Muscle layer of duodenum (tissue), 2 donors: Measurements from ENCODE around the gene DHX8.

Experiments
- H3K27ac ChIP-seq: one replicate; pipeline ENCODE4 v1.7.0; 2013; ENCODE audit warnings: mild to moderate bottlenecking, low read length
- H3K27me3 ChIP-seq: one replicate; pipeline ENCODE4 v1.7.0; 2013; ENCODE audit warnings: low read depth, mild to moderate bottlenecking, control low read depth, low read length
- H3K36me3 ChIP-seq, 2 donors: one replicate each; pipeline ENCODE4 v1.7.0; 2013; ENCODE audit warnings: low read length in 2 of 2, control low read depth in 1 of 2, mild to moderate bottlenecking in 1 of 2; ENCODE audit not compliant: insufficient read depth in 2 of 2, control insufficient read depth in 1 of 2
- H3K4me1 ChIP-seq, 2 donors: one replicate each; pipeline ENCODE4 v1.7.0; 2013; ENCODE audit warnings: low read length in 2 of 2, mild to moderate bottlenecking in 2 of 2, control low read depth in 1 of 2, moderate library complexity in 1 of 2; ENCODE audit not compliant: insufficient read depth in 2 of 2, control insufficient read depth in 1 of 2
- H3K4me3 ChIP-seq, 2 donors: one replicate each; pipeline ENCODE4 v1.7.0; 2013; ENCODE audit warnings: low read length in 2 of 2, low read depth in 1 of 2, mild to moderate bottlenecking in 1 of 2
- H3K9me3 ChIP-seq, 2 donors: one replicate each; pipeline ENCODE4 v1.7.0; 2013; ENCODE audit warnings: low read length in 2 of 2, control low read depth in 1 of 2, mild to moderate bottlenecking in 1 of 2; ENCODE audit not compliant: control insufficient read depth in 1 of 2
- donor health status: healthy.

Gene DHX8

GRCh38 chr17:43550754-43551153, 67.0 kb downstream of the DHX8 start:
- H3K27me3 ChIP-seq = no peaks in the 10 kb centered on the region
- peaks cover 5 to 20% of the 10 kb centered on the region in 2 donors for H3K4me1 ChIP-seq
- no peak overlapping the region for H3K27ac ChIP-seq
- H3K36me3 ChIP-seq = no peaks in the 10 kb centered on the region
- no peaks in the 10 kb centered on the region for H3K9me3 ChIP-seq
- no peak overlapping the region for H3K4me3 ChIP-seq

- Histone ChIP-seq H3K27ac (no peak overlapping the region), H3K9me3 (no peaks in the 10 kb centered on the region), H3K4me3 (no peak overlapping the region), H3K36me3 (no peaks in the 10 kb centered on the region), H3K27me3 (no peaks in the 10 kb centered on the region), H3K4me1 (peaks cover 9 to 11% of the 10 kb centered on the region in 2 donors)
Measured at GRCh38 chr17:43552229-43552837, 68.6 kb downstream of the DHX8 start.

GRCh38 chr17:43553573-43553972, 69.8 kb downstream of the DHX8 start:
- Histone ChIP-seq H3K4me3 (no peak overlapping the region), H3K27ac (no peak overlapping the region), H3K4me1 (peaks cover 9 to 11% of the 10 kb centered on the region in 2 donors), H3K9me3 (no peaks in the 10 kb centered on the region), H3K36me3 (no peaks in the 10 kb centered on the region), H3K27me3 (no peaks in the 10 kb centered on the region)

GRCh38 chr17:43554857-43555256, 71.1 kb downstream of the DHX8 start:
- H3K9me3 ChIP-seq = no peaks in the 10 kb centered on the region
- H3K4me3 ChIP-seq = no peak overlapping the region
- H3K27ac ChIP-seq = no peak overlapping the region
- H3K4me1 ChIP-seq = peaks cover 9 to 11% of the 10 kb centered on the region in 2 donors
- H3K36me3 ChIP-seq = no peaks in the 10 kb centered on the region
- no peaks in the 10 kb centered on the region for H3K27me3 ChIP-seq

- Histone ChIP-seq H3K27me3 (no peaks in the 10 kb centered on the region), H3K27ac (no peak overlapping the region), H3K4me1 (peaks cover 9 to 11% of the 10 kb centered on the region in 2 donors), H3K36me3 (no peaks in the 10 kb centered on the region), H3K9me3 (no peaks in the 10 kb centered on the region), H3K4me3 (no peak overlapping the region)
Measured at GRCh38 chr17:43556292-43556691, 72.5 kb downstream of the DHX8 start.

GRCh38 chr17:43558805-43559160, 75.0 kb downstream of the DHX8 start:
- Histone ChIP-seq H3K4me3 (no peak overlapping the region), H3K27me3 (peaks cover 4% of the 10 kb centered on the region), H3K27ac (no peak overlapping the region), H3K4me1 (peaks cover 6 to 9% of the 10 kb centered on the region in 2 donors), H3K36me3 (no peaks in the 10 kb centered on the region), H3K9me3 (no peaks in the 10 kb centered on the region)

GRCh38 chr17:43559161-43559816, 75.5 kb downstream of the DHX8 start:
- H3K36me3 ChIP-seq = no peaks in the 10 kb centered on the region
- H3K4me1 ChIP-seq = peaks cover 6 to 9% of the 10 kb centered on the region in 2 donors
- H3K9me3 ChIP-seq = no peaks in the 10 kb centered on the region
- H3K27ac ChIP-seq = no peak overlapping the region
- peaks cover 4% of the 10 kb centered on the region for H3K27me3 ChIP-seq
- H3K4me3 ChIP-seq = no peak overlapping the region

GRCh38 chr17:43560461-43561427, 77.0 kb downstream of the DHX8 start:
- H3K4me3 ChIP-seq = no peak overlapping the region
- no peak overlapping the region for H3K27ac ChIP-seq
- peaks cover 4% of the 10 kb centered on the region for H3K27me3 ChIP-seq
- no peaks in the 10 kb centered on the region for H3K36me3 ChIP-seq
- H3K9me3 ChIP-seq = no peaks in the 10 kb centered on the region
- H3K4me1 ChIP-seq = peaks cover 6 to 9% of the 10 kb centered on the region in 2 donors

GRCh38 chr17:43562679-43563599, 79.2 kb downstream of the DHX8 start:
- Histone ChIP-seq H3K27me3 (peaks cover 4% of the 10 kb centered on the region), H3K4me3 (no peak overlapping the region), H3K36me3 (no peaks in the 10 kb centered on the region), H3K9me3 (no peaks in the 10 kb centered on the region), H3K27ac (no peak overlapping the region), H3K4me1 (peaks cover 0 to 9% of the 10 kb centered on the region in 2 donors)

GRCh38 chr17:43563600-43564594, 80.1 kb downstream of the DHX8 start:
- Histone ChIP-seq H3K27ac (no peak overlapping the region), H3K9me3 (no peaks in the 10 kb centered on the region), H3K4me1 (peaks cover 0 to 9% of the 10 kb centered on the region in 2 donors), H3K27me3 (peaks cover 4% of the 10 kb centered on the region), H3K36me3 (no peaks in the 10 kb centered on the region), H3K4me3 (no peak overlapping the region)
